ES-I3 (cell line): Measurements from ENCODE around the gene SLC9C1.

ENCODE experiments used
- H3K36me3 ChIP-seq: 2 replicates; pipeline ENCODE4 v1.6.1; 2013; ENCODE audit warnings: mild to moderate bottlenecking, low read length, control low read depth, moderate library complexity; ENCODE audit not compliant: insufficient read depth
- H3K4me1 ChIP-seq: 2 replicates; pipeline ENCODE4 v1.6.1; 2013; ENCODE audit warnings: mild to moderate bottlenecking, control low read depth, low read length; ENCODE audit not compliant: insufficient read depth
- H3K9ac ChIP-seq: 2 replicates; pipeline ENCODE4 v1.6.1; 2013; ENCODE audit warnings: low read depth, mild to moderate bottlenecking, low read length, moderate library complexity
- H3K9me3 ChIP-seq: 2 replicates; pipeline ENCODE4 v1.6.1; 2013; ENCODE audit warnings: mild to moderate bottlenecking, low read length, moderate library complexity; ENCODE audit not compliant: control insufficient read depth, insufficient read depth

The SLC9C1 gene

GRCh38 chr3:112293368-112294321 lies at the start of gene SLC9C1:
Gene SLC9C1, minus strand, starts transcription at chr3:112294216. Its CDS starts 7,425 bp downstream, at chr3:112286791.
- Histone ChIP-seq H3K9me3 (no peaks in the 10 kb centered on the region), H3K36me3 (no peaks in the 10 kb centered on the region), H3K9ac (peak within 1 kb of the TSS; percentile 62), H3K4me1 (no peaks in the 10 kb centered on the region)

- Histone ChIP-seq H3K9ac (no peak overlapping the region), H3K4me1 (peaks cover 21% of the 10 kb centered on the region), H3K36me3 (peaks cover 13% of the 10 kb centered on the region), H3K9me3 (no peaks in the 10 kb centered on the region)
Measured at GRCh38 chr3:112341386-112341785, 47.4 kb upstream of the SLC9C1 start.

- H3K36me3 ChIP-seq: no peaks in the 10 kb centered on the region; the same call in 1 of the 2 replicates
- peaks cover 29% of the 10 kb centered on the region for H3K4me1 ChIP-seq
- H3K9me3 ChIP-seq: no peaks in the 10 kb centered on the region
- H3K9ac ChIP-seq: no peak overlapping the region
Measured at GRCh38 chr3:112339609-112340008, 45.6 kb upstream of the SLC9C1 start.

GRCh38 chr3:112339134-112339533 lies 45.1 kb upstream of the SLC9C1 start:
- Histone ChIP-seq H3K4me1 (peaks cover 29% of the 10 kb centered on the region), H3K9ac (no peak overlapping the region), H3K36me3 (no peaks in the 10 kb centered on the region; the same call in 1 of the 2 replicates), H3K9me3 (no peaks in the 10 kb centered on the region)

GRCh38 chr3:112338727-112339056 lies 44.7 kb upstream of the SLC9C1 start:
- Histone ChIP-seq H3K9ac (no peak overlapping the region), H3K9me3 (no peaks in the 10 kb centered on the region), H3K36me3 (no peaks in the 10 kb centered on the region; the same call in 1 of the 2 replicates), H3K4me1 (peaks cover 29% of the 10 kb centered on the region)

- no peaks in the 10 kb centered on the region; the same call in 1 of the 2 replicates for H3K36me3 ChIP-seq
- no peaks in the 10 kb centered on the region for H3K9me3 ChIP-seq
- no peak overlapping the region for H3K9ac ChIP-seq
- H3K4me1 ChIP-seq: peaks cover 29% of the 10 kb centered on the region
Measured at GRCh38 chr3:112338021-112338726, 44.2 kb upstream of the SLC9C1 start.

- Histone ChIP-seq H3K9me3 (no peaks in the 10 kb centered on the region), H3K9ac (no peak overlapping the region), H3K4me1 (peaks cover 29% of the 10 kb centered on the region)
Measured at GRCh38 chr3:112335434-112335781, 41.4 kb upstream of the SLC9C1 start.

GRCh38 chr3:112334691-112335433 lies 40.8 kb upstream of the SLC9C1 start:
- no peaks in the 10 kb centered on the region; the same call in 1 of the 2 replicates for H3K36me3 ChIP-seq
- H3K4me1 ChIP-seq: peaks cover 29% of the 10 kb centered on the region
- H3K9me3 ChIP-seq: no peaks in the 10 kb centered on the region; the same call in 1 of the 2 replicates
- H3K9ac ChIP-seq: peak overlapping the region; percentile 97

More at GRCh38 chr3:112335434-112335781, 41.4 kb upstream of the SLC9C1 start:
- no peaks in the 10 kb centered on the region; the same call in 1 of the 2 replicates for H3K36me3 ChIP-seq

- H3K4me1 ChIP-seq: peaks cover 23% of the 10 kb centered on the region
- H3K36me3 ChIP-seq: no peaks in the 10 kb centered on the region; the same call in 1 of the 2 replicates
Measured at GRCh38 chr3:112333381-112334317, 39.6 kb upstream of the SLC9C1 start.

GRCh38 chr3:112333002-112333380 lies 39.0 kb upstream of the SLC9C1 start, which contains the start of gene CD200:
Gene CD200, plus strand, starts transcription at chr3:112333156. Its CDS starts 57 bp downstream, at chr3:112333213.
- peaks cover 16% of the 10 kb centered on the region for H3K4me1 ChIP-seq
- H3K36me3 ChIP-seq: no peaks in the 10 kb centered on the region; the same call in 1 of the 2 replicates
- peak within 1 kb of the TSS; percentile 97 for H3K9ac ChIP-seq
- H3K9me3 ChIP-seq: no peaks in the 10 kb centered on the region; the same call in 1 of the 2 replicates

More at GRCh38 chr3:112333381-112334317, 39.6 kb upstream of the SLC9C1 start:
- no peaks in the 10 kb centered on the region; the same call in 1 of the 2 replicates for H3K9me3 ChIP-seq
- peak overlapping the region; percentile 97 for H3K9ac ChIP-seq

- Histone ChIP-seq H3K9ac (peak overlapping the region; percentile 40; the same call in 1 of the 2 replicates), H3K36me3 (no peaks in the 10 kb centered on the region; the same call in 1 of the 2 replicates)
Measured at GRCh38 chr3:112331851-112332250, 37.8 kb upstream of the SLC9C1 start.

GRCh38 chr3:112327371-112327951 lies 33.4 kb upstream of the SLC9C1 start:
- Histone ChIP-seq H3K9ac (no peak overlapping the region), H3K9me3 (no peaks in the 10 kb centered on the region; the same call in 1 of the 2 replicates), H3K4me1 (peaks cover 7% of the 10 kb centered on the region), H3K36me3 (no peaks in the 10 kb centered on the region)

More at GRCh38 chr3:112331851-112332250, 37.8 kb upstream of the SLC9C1 start:
- no peaks in the 10 kb centered on the region; the same call in 1 of the 2 replicates for H3K9me3 ChIP-seq
- H3K4me1 ChIP-seq: peaks cover 14% of the 10 kb centered on the region
